Measurements from ENCODE around the gene TTC27.
A peak's percentile ranks its signal among the peaks of the same experiment; 100 is the strongest.

The TTC27 gene

DNA sequence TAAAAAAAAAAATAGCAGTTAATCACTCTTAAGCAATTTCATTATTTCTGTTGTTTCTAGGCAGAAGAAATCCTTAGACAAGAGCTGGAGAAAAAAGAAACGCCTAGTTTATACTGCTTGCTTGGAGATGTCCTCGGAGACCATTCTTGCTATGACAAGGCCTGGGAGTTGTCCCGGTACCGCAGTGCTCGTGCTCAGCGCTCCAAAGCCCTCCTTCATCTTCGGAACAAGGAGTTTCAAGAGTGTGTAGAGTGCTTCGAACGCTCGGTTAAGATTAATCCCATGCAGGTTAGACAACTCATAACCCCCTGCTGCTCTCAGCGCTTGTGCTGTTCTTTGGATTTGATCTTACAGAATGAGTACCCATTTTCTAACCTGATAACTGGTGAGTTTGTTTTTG lies 130.4 kb downstream of the TTC27 start:
- DNase-seq, result no peak

- DNase-seq, result no peak
These were observed 132.8 kb downstream of the TTC27 start for GRCh38 chr2:32760628-32761027.

DNA sequence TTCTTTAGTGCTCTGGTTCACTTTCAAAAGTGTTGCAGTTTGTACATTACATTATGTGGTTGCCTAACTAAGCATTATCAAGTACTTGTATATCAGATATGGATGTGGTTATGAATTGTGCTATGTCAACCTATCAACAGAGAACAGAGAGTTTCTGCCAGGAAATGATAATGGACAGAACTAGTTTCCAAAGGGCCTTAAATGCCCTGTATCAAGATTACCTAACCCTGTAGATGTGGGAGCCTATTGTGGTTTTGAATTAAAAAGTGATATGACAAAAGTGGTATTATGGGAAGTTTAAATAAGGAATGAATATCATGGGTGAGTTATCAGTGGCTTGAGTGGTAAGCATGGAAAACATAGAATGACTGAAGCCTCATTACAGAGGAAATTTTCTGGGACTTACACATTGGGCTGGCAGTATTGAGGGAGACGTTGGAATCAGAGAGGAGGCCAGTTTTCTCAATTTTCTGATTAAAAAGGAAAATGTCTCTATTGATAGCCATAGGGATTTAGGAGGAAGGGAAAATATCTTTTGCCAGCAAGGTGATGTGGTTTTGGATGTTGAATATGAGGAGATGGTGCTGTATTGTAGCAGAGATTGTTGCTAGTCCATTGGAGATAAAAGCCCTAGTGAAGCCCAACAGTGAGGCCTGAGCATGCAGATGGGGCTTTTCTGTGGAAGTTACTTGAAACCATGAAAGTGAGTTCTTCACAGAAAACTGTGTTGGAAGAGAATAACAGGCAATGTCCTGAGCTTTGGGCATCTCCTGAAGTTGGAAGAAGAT lies 140.7 kb downstream of the TTC27 start:
- no peak for DNase-seq

DNA sequence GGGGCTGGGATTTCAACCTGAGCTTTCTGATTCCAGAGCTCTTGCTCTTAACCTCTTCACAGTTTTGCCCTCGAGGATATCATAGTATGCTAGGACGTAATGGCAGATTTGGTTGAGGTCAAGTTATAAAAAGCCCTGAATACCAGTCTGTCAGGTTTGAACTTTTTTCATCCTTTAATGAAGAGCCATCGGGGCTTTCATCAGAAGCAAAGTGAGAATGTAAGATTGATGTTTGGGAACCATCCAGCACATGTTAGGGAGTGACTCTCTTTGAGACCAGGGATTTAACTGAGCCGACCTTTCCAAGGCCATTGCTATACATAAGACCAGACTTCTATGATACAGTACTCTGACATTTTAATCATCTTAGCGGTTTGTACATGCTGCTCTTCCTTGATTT lies 142.5 kb downstream of the TTC27 start:
- DNase-seq, result no peak

DNA sequence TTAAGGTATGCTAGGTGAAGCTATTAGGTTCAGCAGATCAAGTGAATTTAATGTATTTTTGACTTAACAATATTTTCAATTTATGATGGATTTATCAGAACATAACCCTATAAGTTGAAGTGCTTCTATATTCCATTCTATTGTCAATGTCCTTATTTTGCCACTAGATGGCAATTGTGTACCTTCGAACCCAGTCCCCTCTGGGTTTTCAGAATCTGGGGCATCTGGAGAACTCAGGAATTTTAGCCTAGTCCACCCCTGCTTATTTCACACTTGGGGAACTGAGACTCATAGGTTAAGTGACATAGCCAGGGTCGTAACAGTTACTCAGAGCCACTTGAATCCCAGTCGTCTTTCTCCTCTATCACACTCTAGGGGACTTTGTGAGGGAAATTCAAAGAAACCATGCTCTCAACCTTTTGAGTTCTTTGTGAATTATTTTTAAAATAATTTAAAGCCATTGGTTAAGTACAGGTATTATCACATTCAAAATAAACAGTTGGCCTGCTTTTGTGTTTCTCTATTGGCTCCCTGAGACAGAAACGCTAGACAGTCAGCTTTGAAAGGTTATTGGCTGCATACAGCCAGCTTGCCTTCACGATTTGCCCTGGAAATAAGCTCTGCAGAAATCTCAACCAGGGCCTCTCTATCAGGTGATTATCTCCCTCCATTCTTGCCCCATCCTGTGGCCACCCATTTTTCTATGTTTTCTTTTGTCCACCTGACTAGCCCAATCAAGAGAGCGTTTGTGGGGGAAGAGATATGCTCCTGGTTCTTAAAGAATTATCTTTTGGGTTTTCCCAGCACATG lies 145.0 kb downstream of the TTC27 start:
- peak; percentile 58 for DNase-seq

- no peak for DNase-seq
These were observed 145.6 kb downstream of the TTC27 start for GRCh38 chr2:32773448-32773808.

- DNase-seq, result no peak
These were observed 148.1 kb downstream of the TTC27 start for GRCh38 chr2:32775954-32776353.

DNA sequence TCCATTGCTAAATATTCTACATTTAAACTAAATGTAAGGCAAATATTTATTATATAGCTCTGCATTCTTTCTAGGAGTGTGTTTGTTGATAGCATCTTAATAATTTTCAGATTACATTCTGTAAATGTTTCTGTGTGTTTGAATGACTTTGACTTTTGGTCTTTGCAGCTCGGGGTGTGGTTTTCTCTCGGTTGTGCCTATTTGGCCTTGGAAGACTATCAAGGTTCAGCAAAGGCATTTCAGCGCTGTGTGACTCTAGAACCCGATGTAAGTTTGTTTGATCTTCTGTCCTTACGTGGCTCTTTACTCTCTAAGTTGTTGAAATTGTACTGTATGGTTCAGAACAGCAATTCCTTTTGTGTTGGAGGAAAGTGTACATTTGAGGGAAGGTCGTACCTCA lies 149.9 kb downstream of the TTC27 start:
- DNase-seq, result no peak

- DNase-seq, result no peak
These were observed 153.1 kb downstream of the TTC27 start for GRCh38 chr2:32780961-32781360.

- no peak for DNase-seq
These were observed 155.6 kb downstream of the TTC27 start for GRCh38 chr2:32783469-32783868.

DNA sequence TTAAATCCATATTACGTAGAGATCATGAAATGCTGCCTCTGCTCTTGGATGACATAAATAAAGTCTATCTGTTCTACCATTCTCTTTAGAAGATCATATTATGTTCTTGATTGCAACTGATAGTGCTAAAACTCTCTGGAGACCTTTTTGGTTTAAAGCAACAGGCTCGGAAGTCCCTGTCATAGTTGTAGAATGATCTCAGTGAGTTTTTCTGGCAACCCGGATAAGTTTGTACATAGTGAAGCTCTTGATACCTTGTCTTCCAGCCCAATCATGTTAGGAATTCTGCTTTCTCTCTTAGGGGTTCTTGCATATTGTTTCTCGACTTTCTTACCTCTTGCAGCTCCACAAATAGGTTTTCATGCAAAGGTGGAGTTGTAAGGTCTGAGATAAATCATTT lies 156.1 kb downstream of the TTC27 start:
- no peak for DNase-seq

- DNase-seq, result no peak
These were observed 159.4 kb downstream of the TTC27 start for GRCh38 chr2:32787207-32787606.

DNA sequence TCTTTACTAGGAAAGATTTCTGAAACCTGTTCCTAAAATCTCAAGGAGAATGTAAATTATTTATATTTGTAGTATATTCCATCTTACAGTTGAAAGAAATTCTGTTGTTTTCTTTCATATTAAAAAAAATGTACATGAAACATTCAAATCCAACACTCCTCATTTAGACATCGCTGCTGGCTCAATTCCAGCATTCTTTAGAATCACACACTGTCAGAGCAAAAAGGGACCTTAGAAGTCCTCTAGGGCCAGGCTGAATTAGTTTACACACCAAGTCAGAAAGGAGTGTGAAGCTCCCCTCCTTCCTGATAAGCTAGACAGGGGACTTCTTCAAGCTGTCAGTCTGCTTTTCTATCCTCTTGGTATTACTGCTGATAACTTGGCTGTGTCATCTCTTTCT lies 160.3 kb downstream of the TTC27 start:
- DNase-seq, result no peak

DNA sequence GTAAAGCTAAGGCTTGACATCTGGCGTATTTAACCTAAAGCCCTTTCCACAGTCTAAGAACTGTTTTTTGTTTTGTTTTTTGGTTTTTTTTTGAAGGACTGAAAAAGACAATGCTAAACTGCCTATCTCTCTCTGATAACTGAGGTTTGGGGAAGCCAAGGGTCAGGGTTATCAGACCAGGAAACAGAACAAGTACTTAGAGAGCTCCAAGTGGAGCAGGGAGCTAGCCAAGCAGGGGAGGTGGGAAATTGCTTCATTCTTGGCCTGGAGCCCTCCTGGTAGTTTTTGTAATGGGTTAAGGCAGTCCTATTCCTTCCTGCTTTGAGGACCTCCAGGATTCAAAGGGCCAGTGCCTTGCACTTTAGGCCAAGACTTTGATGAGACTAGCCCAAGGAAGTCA lies 164.6 kb downstream of the TTC27 start:
- DNase-seq, result no peak

GRCh38 chr2:32798829-32799228 lies 171.0 kb downstream of the TTC27 start:
- DNase-seq, result no peak

DNA sequence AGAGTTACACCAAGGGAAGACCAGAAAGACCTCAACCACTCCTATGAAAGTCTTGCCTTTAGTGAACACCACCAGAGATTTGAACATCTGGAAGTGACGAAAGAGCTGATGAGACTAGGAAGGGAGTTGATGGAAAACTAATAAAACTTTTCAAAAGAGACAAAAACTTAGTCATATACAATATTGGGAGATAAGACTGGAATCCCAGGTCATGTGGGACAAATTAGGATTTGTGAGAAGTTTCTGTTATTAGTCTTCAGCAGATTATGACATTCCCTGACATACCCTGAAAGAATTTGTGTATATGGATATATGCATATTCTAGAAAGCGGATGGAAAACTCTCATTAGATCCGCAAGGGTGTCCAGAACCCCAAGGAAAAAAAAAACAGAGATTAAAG lies 173.9 kb downstream of the TTC27 start:
- DNase-seq, result no peak

DNA sequence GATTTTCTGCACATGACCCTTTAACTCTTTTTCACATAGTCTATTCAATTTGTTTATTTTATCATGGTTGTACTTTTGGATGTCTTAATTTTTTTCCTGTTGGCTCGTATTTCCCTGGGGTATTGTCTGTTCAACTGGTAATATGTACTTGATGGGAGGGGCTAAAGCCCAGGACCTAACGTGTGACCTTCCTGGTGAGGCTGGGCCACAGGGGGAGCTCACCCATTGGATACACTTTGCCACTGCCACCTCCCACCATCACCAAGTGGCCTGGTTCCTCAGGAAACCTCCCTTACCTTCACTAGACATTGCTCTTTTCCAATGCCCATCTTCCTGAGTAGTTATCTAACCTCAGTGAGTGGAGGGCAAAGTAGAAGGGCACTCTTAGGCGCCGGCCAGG lies 175.0 kb downstream of the TTC27 start:
- no peak for DNase-seq

- no peak for DNase-seq
These were observed 176.4 kb downstream of the TTC27 start for GRCh38 chr2:32804205-32804604.

DNA sequence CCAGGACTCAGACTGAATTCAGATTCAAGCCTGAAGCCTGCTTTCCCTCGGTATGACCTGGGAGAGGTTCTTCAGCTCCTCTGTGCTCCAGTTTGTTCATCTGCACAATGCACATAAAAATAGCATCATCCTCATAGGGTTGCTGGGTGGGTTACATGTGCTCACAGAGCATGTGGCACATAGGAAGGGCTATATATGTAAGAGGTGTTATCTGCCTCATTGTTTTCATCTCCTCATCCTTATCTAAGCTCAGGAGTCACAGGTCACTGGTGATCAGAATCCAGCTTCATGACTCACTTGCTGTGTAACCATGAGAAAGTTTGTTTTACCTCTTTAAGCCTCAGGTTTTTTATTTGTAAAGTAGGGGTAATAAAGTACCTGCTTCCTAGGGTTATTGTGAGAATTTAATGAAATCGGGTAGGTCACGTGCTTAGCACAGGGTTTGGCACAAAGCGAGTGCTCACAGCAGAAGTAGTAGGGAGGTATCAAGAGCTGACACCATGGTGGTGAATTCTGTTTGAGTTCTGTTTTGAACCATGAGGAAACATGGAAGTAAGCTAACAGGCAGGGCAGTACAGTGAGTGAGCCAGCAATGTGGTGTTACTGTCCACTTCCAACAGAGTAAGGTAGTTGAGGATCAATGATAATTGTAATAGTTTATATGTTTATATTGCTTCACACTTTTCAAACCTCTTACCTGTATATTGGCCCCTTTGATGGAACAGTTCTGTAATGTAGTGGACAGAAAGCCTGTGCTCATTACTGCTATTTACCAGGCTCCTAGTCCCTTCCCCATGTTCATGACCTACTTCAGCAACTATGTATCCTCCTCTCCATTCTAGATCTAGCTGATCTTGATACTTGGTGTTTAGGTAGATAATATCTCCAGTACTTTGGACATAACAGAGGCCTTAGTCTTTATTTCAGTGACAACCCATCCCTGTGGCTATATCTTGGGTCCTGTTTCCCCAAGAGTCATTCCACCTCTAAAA lies 177.6 kb downstream of the TTC27 start:
- peak; percentile 53 for DNase-seq

GRCh38 chr2:32806857-32807256 lies 179.0 kb downstream of the TTC27 start:
- DNase-seq, result no peak

GRCh38 chr2:32807662-32808061 lies 179.8 kb downstream of the TTC27 start:
- no peak for DNase-seq

DNA sequence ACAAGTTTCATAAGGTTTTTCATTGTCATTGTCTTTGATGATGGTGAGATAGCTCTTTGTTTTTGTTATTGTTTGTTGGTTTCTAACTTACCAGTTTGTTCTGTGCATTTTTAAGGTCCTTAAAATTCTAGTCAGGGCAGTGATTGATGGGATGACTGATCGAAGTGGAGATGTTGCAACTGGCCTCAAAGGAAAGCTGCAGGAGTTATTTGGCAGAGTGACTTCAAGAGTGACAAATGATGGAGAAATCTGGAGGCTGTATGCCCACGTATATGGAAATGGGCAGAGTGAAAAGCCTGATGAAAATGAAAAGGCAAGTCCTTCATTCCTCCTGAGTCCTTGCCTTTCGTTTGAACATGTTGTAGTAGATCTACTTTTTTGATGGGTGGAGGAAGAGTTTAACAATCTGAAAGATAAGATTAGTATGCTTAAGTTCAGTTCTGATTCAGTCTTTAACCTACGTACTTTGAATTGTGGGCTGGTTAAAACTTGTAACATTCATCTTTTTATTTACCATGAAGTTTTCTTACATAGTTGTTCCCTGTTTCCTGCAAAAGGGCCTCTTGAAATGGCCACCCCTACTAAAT lies 183.2 kb downstream of the TTC27 start:
- DNase-seq, result no peak

DNA sequence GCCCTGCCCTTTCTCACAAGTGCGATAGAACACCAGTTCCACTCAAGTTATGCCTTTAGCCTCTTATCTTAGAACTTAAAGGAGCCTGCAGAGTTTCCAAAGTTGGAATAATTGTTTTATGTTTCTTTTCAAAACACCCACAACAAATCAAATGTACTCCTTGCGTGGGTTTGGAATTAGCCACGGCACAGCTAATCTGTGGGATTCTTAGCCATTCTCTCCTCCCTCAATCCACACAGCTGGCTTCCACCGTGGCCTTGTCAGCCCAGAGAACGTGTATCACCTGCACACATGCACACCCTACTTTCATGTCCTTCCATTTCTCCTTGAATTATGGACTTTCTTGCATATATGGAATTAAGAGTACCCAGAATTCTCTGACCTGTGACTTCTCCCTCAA lies 183.8 kb downstream of the TTC27 start:
- DNase-seq, result no peak
